NK-92 treated with Interleukin-12 subunit alpha and Interleukin-12 subunit beta, amount 100 ng/mL, for 24 hours (cell line): Measurements from ENCODE around the gene CYP26A1.

Experiments used
- DNase-seq: peaks from one replicate; lab custom pipeline; 2025; lab: John Stamatoyannopoulos, UW

CYP26A1 gene

GRCh38 chr10:93073539-93074146 lies at the start of gene CYP26A1:
TSS of gene CYP26A1 (plus strand) at chr10:93073893. CDS start at chr10:93073935, 42 bp downstream.
- no peak for DNase-seq

DNA sequence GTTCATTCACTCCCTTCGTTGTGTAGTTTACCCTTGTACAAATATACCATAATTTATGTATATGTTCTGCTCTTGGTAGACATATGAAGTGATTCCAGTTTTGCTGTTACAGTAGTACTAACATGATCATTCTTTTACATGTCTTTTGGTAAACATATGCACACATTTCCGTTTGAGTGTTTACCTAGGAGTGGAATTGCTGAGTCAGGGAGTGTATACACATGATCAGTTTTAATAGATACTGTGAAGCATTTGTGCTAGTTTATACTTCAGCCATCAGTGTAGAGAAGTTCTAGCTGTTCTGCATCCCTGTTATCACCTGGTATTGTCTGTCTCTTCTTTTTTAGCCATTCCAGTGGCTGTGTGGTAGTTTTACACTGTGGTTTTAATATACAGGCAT lies 47.6 kb upstream of the CYP26A1 start:
- DNase-seq, result no peak

- no peak for DNase-seq
These were observed 46.2 kb upstream of the CYP26A1 start for GRCh38 chr10:93027508-93027907.

DNA sequence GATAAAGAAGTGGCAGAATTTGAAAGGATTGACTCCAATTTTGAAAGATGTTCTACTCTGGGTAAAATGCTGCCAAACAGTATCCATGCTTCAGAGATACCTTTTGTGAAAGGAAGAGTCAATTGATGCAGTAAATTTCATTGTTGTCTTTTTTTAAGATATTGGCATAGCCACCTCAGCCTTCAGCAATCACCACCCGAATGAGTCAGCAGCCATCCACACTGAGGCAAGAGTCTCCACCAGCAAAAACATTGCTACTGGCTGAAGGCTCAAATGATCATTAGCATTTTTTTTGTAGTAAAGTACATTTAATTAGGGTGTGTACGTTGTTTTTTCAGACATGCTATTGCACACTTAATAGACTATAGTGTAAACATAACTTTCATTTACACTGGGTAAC lies 44.8 kb upstream of the CYP26A1 start:
- no peak for DNase-seq

GRCh38 chr10:93030409-93030808 lies 43.3 kb upstream of the CYP26A1 start:
- no peak for DNase-seq

GRCh38 chr10:93032105-93032808 lies 41.4 kb upstream of the CYP26A1 start:
- no peak for DNase-seq

- no peak for DNase-seq
These were observed 40.9 kb upstream of the CYP26A1 start for GRCh38 chr10:93032809-93033137.

- no peak for DNase-seq
These were observed 39.3 kb upstream of the CYP26A1 start for GRCh38 chr10:93034426-93034825.

DNA sequence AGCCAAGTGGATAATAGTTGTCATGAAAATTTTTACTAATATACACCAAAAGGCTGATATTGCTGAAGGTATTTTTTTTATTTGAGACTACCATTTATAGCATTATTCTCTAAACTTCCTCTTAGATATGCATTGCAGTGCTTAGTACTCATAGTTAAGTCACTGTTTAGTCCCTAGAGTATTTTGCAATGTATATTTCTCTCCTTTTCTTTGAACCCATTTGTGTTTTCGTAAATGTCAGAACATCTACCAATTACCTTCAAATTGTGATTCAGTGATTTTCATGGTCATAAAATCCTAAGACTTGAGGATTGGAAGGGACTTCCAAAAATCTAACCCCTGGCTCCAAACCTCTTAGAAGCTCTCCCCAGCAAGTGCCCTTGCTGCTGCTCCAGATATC lies 34.6 kb upstream of the CYP26A1 start:
- DNase-seq, result no peak

DNA sequence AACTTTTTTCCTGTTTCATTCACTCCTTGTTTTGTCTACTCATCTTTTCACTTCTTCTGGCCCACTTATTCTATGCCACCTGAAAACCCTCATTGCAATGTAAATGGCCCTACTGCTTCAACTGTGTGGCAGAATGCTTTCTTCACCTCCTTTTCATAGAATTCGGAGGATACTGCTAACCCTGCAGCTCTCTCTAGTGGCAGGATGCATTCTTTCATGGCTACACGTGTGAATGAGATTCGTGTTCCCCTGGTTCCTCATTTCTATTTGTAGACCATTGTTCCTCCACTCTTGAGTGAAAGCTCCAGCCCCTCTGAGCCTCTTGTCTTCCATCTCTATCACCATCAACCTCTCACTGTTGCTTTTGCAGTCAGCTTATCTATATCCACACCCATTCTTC lies 34.0 kb upstream of the CYP26A1 start:
- no peak for DNase-seq

- no peak for DNase-seq
These were observed 19.2 kb upstream of the CYP26A1 start for GRCh38 chr10:93054486-93054885.

GRCh38 chr10:93058139-93058538 lies 15.6 kb upstream of the CYP26A1 start:
- DNase-seq, result no peak

GRCh38 chr10:93059975-93060886 lies 13.5 kb upstream of the CYP26A1 start, which contains the start of gene CYP26C1:
TSS of gene CYP26C1 (plus strand) at chr10:93060798. CDS start at chr10:93061264, 466 bp downstream.
- DNase-seq, result no peak

DNA sequence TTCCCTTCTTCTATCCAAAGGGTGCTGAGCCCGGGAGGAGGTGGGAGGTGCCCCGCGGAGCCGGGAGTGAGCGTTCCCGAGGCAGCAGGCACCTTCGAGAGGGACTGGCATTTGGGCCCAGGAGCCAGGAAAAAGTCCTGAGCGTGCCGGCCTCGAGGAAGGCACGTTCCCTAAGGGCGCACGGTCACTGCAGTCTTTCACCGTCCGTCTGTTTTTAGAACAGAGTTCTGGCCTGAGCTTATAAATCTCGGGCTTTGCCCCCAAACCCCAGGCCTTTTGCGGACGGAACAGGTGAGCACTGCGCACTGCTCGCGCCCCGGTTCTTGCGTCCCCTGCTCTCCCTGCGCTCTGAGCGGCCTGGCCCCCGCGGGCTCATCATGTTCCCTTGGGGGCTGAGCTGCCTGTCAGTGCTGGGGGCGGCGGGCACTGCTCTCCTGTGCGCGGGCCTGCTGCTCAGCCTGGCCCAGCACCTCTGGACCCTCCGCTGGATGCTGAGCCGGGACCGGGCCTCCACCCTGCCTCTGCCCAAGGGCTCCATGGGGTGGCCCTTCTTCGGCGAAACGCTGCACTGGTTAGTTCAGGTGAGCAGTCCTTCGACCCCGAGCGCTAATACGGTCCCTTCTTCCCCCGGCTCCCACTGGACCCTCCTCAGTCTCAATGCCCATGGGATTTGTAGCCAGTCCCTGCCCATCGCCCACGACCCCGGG lies 12.7 kb upstream of the CYP26A1 start:
- no peak for DNase-seq

DNA sequence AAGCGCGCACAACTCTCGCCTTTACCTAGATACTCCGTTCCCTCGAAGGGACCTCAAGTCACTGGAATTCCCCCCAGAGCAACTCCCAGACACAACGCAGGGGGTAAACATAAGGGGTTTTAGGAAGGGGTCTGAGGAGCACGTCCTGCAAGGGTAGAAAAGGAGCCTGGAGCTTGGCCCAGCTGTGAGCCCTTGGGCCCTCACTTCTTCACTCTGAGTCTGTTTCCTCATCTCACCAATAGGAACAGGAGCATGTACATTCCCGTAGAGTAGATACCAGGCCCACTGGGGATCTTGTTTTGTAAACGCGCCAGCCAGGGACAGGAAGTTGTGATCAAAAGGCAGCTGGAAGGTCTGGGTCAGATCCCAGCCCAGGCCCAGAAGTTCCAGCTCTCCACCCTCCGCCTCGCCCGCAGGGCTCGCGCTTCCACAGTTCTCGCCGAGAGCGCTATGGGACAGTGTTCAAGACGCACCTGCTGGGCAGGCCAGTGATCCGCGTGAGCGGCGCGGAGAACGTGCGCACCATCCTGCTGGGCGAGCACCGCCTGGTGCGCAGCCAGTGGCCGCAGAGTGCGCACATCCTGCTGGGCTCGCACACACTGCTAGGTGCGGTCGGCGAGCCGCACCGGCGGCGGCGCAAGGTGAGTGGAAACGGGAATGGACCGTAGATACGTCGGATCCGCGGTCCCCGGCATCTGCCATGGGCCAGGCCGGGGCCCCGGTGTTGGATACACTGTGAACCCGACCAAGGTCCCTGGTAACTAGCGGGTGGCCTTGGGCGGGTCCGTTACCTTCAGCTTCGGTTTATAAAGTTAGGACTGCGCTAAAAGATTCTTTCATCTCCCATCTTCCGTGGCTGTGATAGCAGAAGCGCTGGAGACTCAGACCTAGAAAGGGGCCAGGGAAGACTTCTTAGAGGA lies 11.8 kb upstream of the CYP26A1 start:
- no peak for DNase-seq

GRCh38 chr10:93062514-93063143 lies 11.1 kb upstream of the CYP26A1 start:
- DNase-seq, result no peak

DNA sequence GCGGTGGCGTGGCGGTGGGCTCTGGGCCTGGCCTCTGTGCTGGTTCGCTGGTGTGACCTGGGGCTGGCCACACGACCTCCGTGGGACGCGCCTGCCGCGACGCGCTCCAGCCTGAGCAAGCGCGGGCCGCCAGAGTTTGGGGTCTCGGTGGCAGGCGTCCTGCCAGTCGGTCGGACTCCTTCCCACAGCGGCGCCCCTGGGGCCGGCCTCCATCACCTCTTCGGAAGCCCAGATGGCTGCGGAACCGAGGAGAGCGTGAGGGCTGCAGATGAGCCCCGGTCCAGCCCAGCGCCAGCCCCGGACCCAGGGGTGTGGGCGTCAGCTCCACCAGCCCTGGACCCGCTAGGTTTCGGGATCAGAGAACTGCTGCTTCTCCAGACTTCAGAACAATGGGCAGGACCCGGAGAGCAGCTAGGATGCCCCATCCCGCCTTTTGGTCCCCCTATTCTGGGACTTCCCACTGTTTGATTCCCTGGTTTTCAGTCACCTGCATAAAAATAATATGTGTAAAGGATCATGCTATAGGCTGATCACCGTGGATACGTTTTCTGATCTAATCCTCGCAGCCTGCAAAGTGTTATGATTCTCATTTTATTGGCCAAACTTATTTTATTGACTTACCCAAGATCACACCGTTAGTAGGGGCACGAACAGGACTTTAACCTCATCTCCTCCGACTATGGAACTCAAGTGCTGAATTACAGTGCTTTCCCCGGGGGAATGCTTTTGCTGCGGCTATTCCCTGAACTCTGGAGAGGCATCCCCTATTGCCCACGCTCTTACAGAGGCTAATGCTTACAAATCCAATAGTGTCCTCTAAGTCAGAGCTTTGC lies 10.3 kb upstream of the CYP26A1 start:
- no peak for DNase-seq

DNA sequence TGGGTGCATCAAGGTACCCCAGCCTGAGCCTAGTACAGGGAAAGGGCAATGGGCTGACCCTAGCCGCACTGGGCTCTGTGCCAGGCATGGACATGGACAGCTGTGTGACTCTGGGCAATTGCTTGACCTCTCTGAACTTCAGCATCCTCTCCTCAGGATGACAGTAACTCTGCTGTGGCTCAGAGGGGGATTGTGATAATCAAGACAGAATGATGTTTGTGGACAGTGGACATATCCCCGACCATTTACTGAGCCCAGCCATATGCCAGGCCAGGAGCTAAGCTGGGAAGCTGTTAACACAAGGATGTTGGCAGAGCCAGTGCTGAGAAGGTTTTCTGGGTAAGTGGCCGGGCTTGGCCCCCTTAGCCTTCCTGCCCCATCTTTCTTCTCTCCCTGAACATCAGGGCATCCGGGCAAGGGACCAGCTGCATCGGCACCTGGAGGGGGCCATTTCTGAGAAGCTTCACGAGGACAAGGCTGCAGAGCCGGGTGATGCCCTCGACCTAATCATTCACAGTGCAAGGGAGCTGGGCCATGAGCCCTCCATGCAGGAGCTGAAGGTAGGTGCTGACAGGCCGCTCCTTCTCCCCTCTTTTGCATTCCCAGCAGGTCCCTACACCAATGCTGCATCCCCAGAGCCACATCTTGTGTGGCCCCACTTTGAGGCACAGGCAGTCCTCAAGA lies 9.6 kb upstream of the CYP26A1 start:
- no peak for DNase-seq
